H9 (cell line): ENCODE data around the gene R3HCC1L. TPM values are rescaled to one million over a fixed set of nuclear protein-coding genes. Genes with fewer than 3 reads are reported as not detected.

ENCODE experiments used
- DNase-seq: peaks from one replicate; pipeline ENCODE4 v3.0.0-alpha.2; 2017
- H2AFZ ChIP-seq: one replicate; pipeline ENCODE4 v1.6.1; 2013; ENCODE audit warnings: mild to moderate bottlenecking, low read length, control low read depth, moderate library complexity
- H2AK5ac ChIP-seq: 2 replicates; pipeline ENCODE4 v1.6.1; 2013; ENCODE audit warnings: low read length, control low read depth, mixed read lengths; ENCODE audit not compliant: insufficient read length
- H2BK120ac ChIP-seq: one replicate; pipeline ENCODE4 v1.6.1; 2013; ENCODE audit warnings: low read depth, mild to moderate bottlenecking, low read length, control low read depth, inconsistent platforms; ENCODE audit not compliant: poor library complexity, severe bottlenecking
- H2BK12ac ChIP-seq: 2 replicates; pipeline ENCODE4 v1.6.1; 2013; ENCODE audit warnings: low read length, control low read depth, mixed read lengths, low read depth; ENCODE audit not compliant: insufficient read length
- H2BK15ac ChIP-seq: 2 replicates; pipeline ENCODE4 v1.6.1; 2013; ENCODE audit warnings: low read depth, low read length, control low read depth
- H2BK20ac ChIP-seq: one replicate; pipeline ENCODE4 v1.6.1; 2013; ENCODE audit warnings: low read depth, mild to moderate bottlenecking, low read length, control low read depth, inconsistent platforms; ENCODE audit not compliant: poor library complexity, severe bottlenecking
- H2BK5ac ChIP-seq: 2 replicates; pipeline ENCODE4 v1.6.1; 2013; ENCODE audit warnings: low read length, control low read depth, mixed read lengths; ENCODE audit not compliant: insufficient read length
- H3K14ac ChIP-seq: 2 replicates; pipeline ENCODE4 v1.6.1; 2013; ENCODE audit warnings: low read length, control low read depth; ENCODE audit not compliant: insufficient read depth
- H3K18ac ChIP-seq: 2 replicates; pipeline ENCODE4 v1.6.1; 2013; ENCODE audit warnings: low read depth, mild to moderate bottlenecking, mixed read lengths, low read length, control low read depth; ENCODE audit not compliant: insufficient read length
- H3K23ac ChIP-seq: 2 replicates; pipeline ENCODE4 v1.6.1; 2013; ENCODE audit warnings: low read length, control low read depth, mixed read lengths, low read depth; ENCODE audit not compliant: insufficient read length
- H3K23me2 ChIP-seq: 2 replicates; pipeline ENCODE4 v1.6.1; 2013; ENCODE audit warnings: low read depth, mild to moderate bottlenecking, mixed read lengths, low read length, control low read depth; ENCODE audit not compliant: insufficient read length, poor library complexity, severe bottlenecking
- H3K27ac ChIP-seq: 2 replicates; pipeline ENCODE4 v1.5.1; 2013; ENCODE audit warnings: low read length, control low read depth, mixed read lengths, low read depth; ENCODE audit not compliant: insufficient read length
- H3K27me3 ChIP-seq: 2 replicates; pipeline ENCODE4 v1.6.1; 2013; ENCODE audit warnings: low read length, control low read depth, inconsistent platforms; ENCODE audit not compliant: insufficient read depth
- H3K4ac ChIP-seq: 2 replicates; pipeline ENCODE4 v1.6.1; 2013; ENCODE audit warnings: low read depth, mild to moderate bottlenecking, control low read depth, inconsistent platforms, low read length, moderate library complexity
- H3K4me1 ChIP-seq: 2 replicates; pipeline ENCODE4 v1.6.1; 2013; ENCODE audit warnings: low read length, control low read depth, inconsistent platforms; ENCODE audit not compliant: insufficient read depth
- H3K4me2 ChIP-seq: 2 replicates; pipeline ENCODE4 v1.6.1; 2013; ENCODE audit warnings: low read length, control low read depth, mixed read lengths; ENCODE audit not compliant: insufficient read length, insufficient read depth
- H3K56ac ChIP-seq: 2 replicates; pipeline ENCODE4 v1.6.1; 2013; ENCODE audit warnings: low read depth, mild to moderate bottlenecking, mixed read lengths, low read length, control low read depth; ENCODE audit not compliant: insufficient read length
- H3K79me1 ChIP-seq: 2 replicates; pipeline ENCODE4 v1.6.1; 2013; ENCODE audit warnings: low read depth, mild to moderate bottlenecking, moderate library complexity, low read length, control low read depth, inconsistent platforms; ENCODE audit not compliant: insufficient read depth, poor library complexity, severe bottlenecking
- H3K79me2 ChIP-seq: 2 replicates; pipeline ENCODE4 v1.6.1; 2013; ENCODE audit warnings: low read length, control low read depth, inconsistent platforms; ENCODE audit not compliant: insufficient read depth
- H3K9ac ChIP-seq: 2 replicates; pipeline ENCODE4 v1.6.1; 2013; ENCODE audit warnings: low read length, control low read depth, mixed read lengths; ENCODE audit not compliant: insufficient read length; ENCODE audit errors: extremely low read depth
- H3K9me3 ChIP-seq: one replicate; pipeline ENCODE4 v1.6.1; 2013; ENCODE audit warnings: low read depth, low read length, inconsistent platforms; ENCODE audit not compliant: control insufficient read depth
- H3T11ph ChIP-seq: one replicate; pipeline ENCODE4 v1.6.1; 2013; ENCODE audit warnings: mild to moderate bottlenecking, low read length, control low read depth, inconsistent platforms
- H4K20me1 ChIP-seq: one replicate; pipeline ENCODE4 v1.6.1; 2013; ENCODE audit not compliant: control insufficient read depth, insufficient read length, insufficient read depth
- H4K5ac ChIP-seq: 2 replicates; pipeline ENCODE4 v1.6.1; 2013; ENCODE audit warnings: low read depth, mild to moderate bottlenecking, mixed read lengths, low read length, control low read depth; ENCODE audit not compliant: insufficient read length
- H4K8ac ChIP-seq: replicated peaks from 2 replicates; pipeline ENCODE4 v1.6.1; 2013; ENCODE audit warnings: low read length, control low read depth, mixed read lengths, low read depth; ENCODE audit not compliant: insufficient read length
- H4K91ac ChIP-seq: 2 replicates; pipeline ENCODE4 v1.6.1; 2013; ENCODE audit warnings: low read depth, mild to moderate bottlenecking, moderate library complexity, mixed read lengths, low read length, control low read depth; ENCODE audit not compliant: insufficient read length
- H3K27ac Mint-ChIP-seq, 3 experiments: 2 replicates in 2 of 3; 3 replicates in 1 of 3; pipeline ENCODE4 v1.8.0; 2020 to 2021; ENCODE audit warnings: mixed read lengths in 3 of 3, mild to moderate bottlenecking in 1 of 3, moderate library complexity in 1 of 3
- H3K27me3 Mint-ChIP-seq: 2 replicates; pipeline ENCODE4 v1.8.0; 2021; ENCODE audit warnings: low read depth, mild to moderate bottlenecking, moderate library complexity, mixed read lengths
- H3K36me3 Mint-ChIP-seq, 3 experiments: 2 replicates in 2 of 3; 3 replicates in 1 of 3; pipeline ENCODE4 v1.8.0; 2020 to 2021; ENCODE audit warnings: low read depth in 3 of 3, mixed read lengths in 3 of 3; ENCODE audit not compliant: insufficient read depth in 1 of 3
- H3K4me1 Mint-ChIP-seq, 2 experiments: 2 replicates each; pipeline ENCODE4 v1.8.0; 2020; ENCODE audit warnings: mixed read lengths in 2 of 2
- H3K4me3 Mint-ChIP-seq, 2 experiments: 2 replicates in 1 of 2; 3 replicates in 1 of 2; pipeline ENCODE4 v1.8.0; 2020 to 2021; ENCODE audit warnings: mild to moderate bottlenecking in 2 of 2, mixed read lengths in 2 of 2, moderate library complexity in 1 of 2
- H3K9me3 Mint-ChIP-seq, 2 experiments: 2 replicates in 1 of 2; 3 replicates in 1 of 2; pipeline ENCODE4 v1.8.0; 2020; ENCODE audit warnings: mild to moderate bottlenecking in 2 of 2, mixed read lengths in 2 of 2, moderate library complexity in 1 of 2
- CTCF ChIP-seq: fragments of 200-600 bp; sonication (generic); conservative IDR thresholded peaks from 3 replicates; pipeline ENCODE4 v1.8.0; 2021; ENCODE audit warnings: antibody characterized with exemption, mild to moderate bottlenecking
- WGBS: extraction: QIAGEN DNeasy Blood & Tissue Kit; methylation state at CpG from one replicate; pipeline ENCODE4 v1.1.7; 2013; ENCODE audit warnings: missing lambda C conversion rate, low lambda C conversion rate, mixed read lengths; ENCODE audit not compliant: insufficient read length; ENCODE audit errors: extremely low coverage; 5-methylcytosine and 5-hydroxymethylcytosine counted together
- total RNA-seq: library from RNA; stranded (reverse); gene quantifications from 2 replicates; pipeline ENCODE4 v1.2.1, GENCODE V29; 2021

The R3HCC1L gene
- total RNA-seq, 1 experiment from 2014 or later: 18.5 TPM

GRCh38 chr10:98098247-98098646, 36.2 kb upstream of the R3HCC1L start:
- H3K79me1 ChIP-seq: no peaks in the 10 kb centered on the region
- H2AFZ ChIP-seq: no peak overlapping the region
- H3K18ac ChIP-seq: no peak overlapping the region
- no peak overlapping the region for H2BK12ac ChIP-seq
- Mint-ChIP-seq H3K4me3 (no peak overlapping the region), H3K36me3 (no peaks in the 10 kb centered on the region), H3K9me3 (no peaks in the 10 kb centered on the region), H3K4me1 (peaks cover 8 to 10% of the 10 kb centered on the region in 2 experiments), H3K27me3 (peaks cover 5% of the 10 kb centered on the region; the same call in 1 of the 2 replicates), H3K27ac (peak overlapping the region in 1 of 3 experiments; percentile 46; a peak in 1 of 7 replicates)
- H2AK5ac ChIP-seq: no peak overlapping the region
- no peak overlapping the region for H2BK20ac ChIP-seq
- TF ChIP-seq CTCF: no peak
- H3K9me3 ChIP-seq: no peaks in the 10 kb centered on the region
- no peak overlapping the region for H4K8ac ChIP-seq
- no peak overlapping the region for H3K56ac ChIP-seq
- H3T11ph ChIP-seq: no peak overlapping the region
- H3K4ac ChIP-seq: no peak overlapping the region
- H4K91ac ChIP-seq: no peak overlapping the region
- no peak overlapping the region for H3K4me2 ChIP-seq
- H3K14ac ChIP-seq: no peak overlapping the region
- DNase-seq: no peak
- H3K79me2 ChIP-seq: no peaks in the 10 kb centered on the region
- H3K27me3 ChIP-seq: no peaks in the 10 kb centered on the region
- H3K9ac ChIP-seq: no peak overlapping the region
- no CpG with 5 or more reads among the region's 6 CpGs for WGBS
- no peak overlapping the region for H2BK120ac ChIP-seq
- no peak overlapping the region for H3K23ac ChIP-seq
- peaks cover 3% of the 10 kb centered on the region; the same call in 1 of the 2 replicates for H3K4me1 ChIP-seq
- no peaks in the 10 kb centered on the region for H3K23me2 ChIP-seq
- no peaks in the 10 kb centered on the region for H4K20me1 ChIP-seq
- H2BK15ac ChIP-seq: no peak overlapping the region
- H4K5ac ChIP-seq: no peak overlapping the region
- H2BK5ac ChIP-seq: no peak overlapping the region
- no peak overlapping the region for H3K27ac ChIP-seq
